Mesenchymal stem cell (in vitro differentiated cells and primary cell): ENCODE measurements around the gene SPTBN1.

Source experiments
- DNase-seq: peaks from one replicate; pipeline ENCODE4 v3.0.0-alpha.2; 2013
- H2AFZ ChIP-seq: one replicate; pipeline ENCODE4 v1.6.1; 2013; ENCODE audit warnings: low read depth, mild to moderate bottlenecking, control low read depth, inconsistent platforms, low read length, moderate library complexity
- H2AK5ac ChIP-seq: 2 replicates; pipeline ENCODE4 v1.6.1; 2013; ENCODE audit warnings: low read length, moderate library complexity, mild to moderate bottlenecking, inconsistent platforms; ENCODE audit not compliant: severe bottlenecking
- H2BK120ac ChIP-seq: one replicate; pipeline ENCODE4 v1.6.1; 2013; ENCODE audit warnings: low read depth, mild to moderate bottlenecking, inconsistent platforms, low read length, moderate library complexity
- H2BK12ac ChIP-seq, 2 experiments: one replicate each; pipeline ENCODE4 v1.6.1; 2013; ENCODE audit warnings: inconsistent platforms in 2 of 2, low read length in 2 of 2, mild to moderate bottlenecking in 2 of 2, moderate library complexity in 2 of 2, control low read depth in 1 of 2
- H2BK15ac ChIP-seq: one replicate; pipeline ENCODE4 v1.6.1; 2013; ENCODE audit warnings: mild to moderate bottlenecking, low read depth, inconsistent platforms; ENCODE audit not compliant: poor library complexity, severe bottlenecking
- H2BK5ac ChIP-seq: 2 replicates; pipeline ENCODE4 v1.6.1; 2013; ENCODE audit warnings: low read depth, mild to moderate bottlenecking, low read length, control low read depth, inconsistent platforms; ENCODE audit not compliant: poor library complexity, severe bottlenecking
- H3K14ac ChIP-seq, 2 experiments: one replicate each; pipeline ENCODE4 v1.6.1; 2013; ENCODE audit warnings: inconsistent platforms in 2 of 2, low read length in 2 of 2, control low read depth in 1 of 2, mild to moderate bottlenecking in 1 of 2, moderate library complexity in 1 of 2
- H3K18ac ChIP-seq, 2 experiments: one replicate each; pipeline ENCODE4 v1.6.1; 2013; ENCODE audit warnings: inconsistent platforms in 2 of 2, low read length in 2 of 2, control low read depth in 1 of 2, low read depth in 1 of 2, mild to moderate bottlenecking in 1 of 2
- H3K23ac ChIP-seq, 2 experiments: one replicate each; pipeline ENCODE4 v1.6.1; 2013; ENCODE audit warnings: inconsistent platforms in 2 of 2, low read length in 2 of 2, mild to moderate bottlenecking in 2 of 2, moderate library complexity in 2 of 2, control low read depth in 1 of 2
- H3K27ac ChIP-seq: 2 replicates; pipeline ENCODE4 v1.5.1; 2013; ENCODE audit warnings: mild to moderate bottlenecking, moderate library complexity, low read length, control low read depth, inconsistent platforms; ENCODE audit not compliant: poor library complexity, severe bottlenecking
- H3K27me3 ChIP-seq, 2 experiments: 2 replicates each; pipeline versions ENCODE4 v1.6.1 to v1.7.0; 2013; ENCODE audit warnings: low read length in 2 of 2, mild to moderate bottlenecking in 2 of 2, moderate library complexity in 2 of 2, control low read depth in 1 of 2, inconsistent platforms in 1 of 2; ENCODE audit not compliant: control insufficient read depth in 1 of 2, insufficient read depth in 1 of 2
- H3K36me3 ChIP-seq, 2 experiments: 2 replicates each; pipeline versions ENCODE4 v1.6.1 to v1.7.0; 2013; ENCODE audit warnings: low read length in 2 of 2, control low read depth in 1 of 2, inconsistent platforms in 1 of 2, low read depth in 1 of 2, mild to moderate bottlenecking in 1 of 2; ENCODE audit not compliant: insufficient read depth in 2 of 2, control insufficient read depth in 1 of 2
- H3K4ac ChIP-seq, 2 experiments: one replicate each; pipeline ENCODE4 v1.6.1; 2013; ENCODE audit warnings: inconsistent platforms in 2 of 2, low read length in 2 of 2, mild to moderate bottlenecking in 2 of 2, moderate library complexity in 2 of 2, control low read depth in 1 of 2, low read depth in 1 of 2
- H3K4me1 ChIP-seq: 2 replicates; pipeline ENCODE4 v1.6.1; 2013; ENCODE audit warnings: low read depth, low read length, control low read depth; ENCODE audit not compliant: control insufficient read depth, insufficient read depth
- H3K4me2 ChIP-seq: 2 replicates; pipeline ENCODE4 v1.6.1; 2013; ENCODE audit warnings: low read length, mild to moderate bottlenecking, inconsistent platforms; ENCODE audit not compliant: poor library complexity, severe bottlenecking
- H3K4me3 ChIP-seq, 2 experiments: 2 replicates each; pipeline versions ENCODE4 v1.5.1 to v1.7.0; 2013; ENCODE audit warnings: low read length in 2 of 2, mild to moderate bottlenecking in 2 of 2, control low read depth in 1 of 2, low read depth in 1 of 2; ENCODE audit not compliant: insufficient read depth in 1 of 2
- H3K79me1 ChIP-seq: replicated peaks from 2 replicates; pipeline ENCODE4 v1.6.1; 2013; ENCODE audit warnings: mild to moderate bottlenecking, control low read depth, low read length, inconsistent platforms; ENCODE audit not compliant: poor library complexity, severe bottlenecking
- H3K9ac ChIP-seq: 2 replicates; pipeline ENCODE4 v1.7.0; 2013; ENCODE audit warnings: mild to moderate bottlenecking, low read length, moderate library complexity
- H3K9me3 ChIP-seq: 2 replicates; pipeline ENCODE4 v1.7.0; 2013; ENCODE audit warnings: mild to moderate bottlenecking, low read length; ENCODE audit not compliant: control insufficient read depth
- H4K8ac ChIP-seq: one replicate; pipeline ENCODE4 v1.6.1; 2013; ENCODE audit warnings: inconsistent platforms, mild to moderate bottlenecking, low read length, moderate library complexity
- H4K91ac ChIP-seq: one replicate; pipeline ENCODE4 v1.6.1; 2013; ENCODE audit warnings: mild to moderate bottlenecking, low read length, inconsistent platforms
- WGBS: methylation state at CpG from one replicate; pipeline ENCODE4 v1.1.7; 2013; ENCODE audit warnings: mixed read lengths; 5-methylcytosine and 5-hydroxymethylcytosine counted together

The SPTBN1 gene

GRCh38 chr2:54602736-54603322, 146.7 kb downstream of the SPTBN1 start:
- peaks cover 36% of the 10 kb centered on the region for H3K4me1 ChIP-seq
- peak overlapping the region; percentile 98 for H3K27ac ChIP-seq
- H2BK120ac ChIP-seq, result no peak overlapping the region
- H2AFZ ChIP-seq, result no peak overlapping the region
- no peak overlapping the region for H2BK15ac ChIP-seq
- H3K36me3 ChIP-seq, result peaks cover 18 to 22% of the 10 kb centered on the region in 2 experiments
- H3K4me3 ChIP-seq, result no peak overlapping the region
- 86% methylated on average over 2 of the region's 5 CpGs for WGBS
- no peak overlapping the region for H3K14ac ChIP-seq
- H2BK12ac ChIP-seq, result no peak overlapping the region
- peak overlapping the region; percentile 51 for H2BK5ac ChIP-seq
- H3K9me3 ChIP-seq, result no peaks in the 10 kb centered on the region
- H4K8ac ChIP-seq, result no peak overlapping the region
- no peak overlapping the region for H3K4ac ChIP-seq
- no peak overlapping the region for H3K4me2 ChIP-seq
- H3K9ac ChIP-seq, result no peak overlapping the region
- no peak overlapping the region for H4K91ac ChIP-seq
- peak overlapping the region; percentile 33 to 37 for H3K18ac ChIP-seq
- H2AK5ac ChIP-seq, result peak overlapping the region; percentile 97
- no peak overlapping the region for H3K23ac ChIP-seq
- peak; percentile 52 for DNase-seq
- H3K79me1 ChIP-seq, result no peaks in the 10 kb centered on the region
- no peaks in the 10 kb centered on the region for H3K27me3 ChIP-seq

GRCh38 chr2:54603357-54603756, 147.2 kb downstream of the SPTBN1 start:
- H3K79me1 ChIP-seq, result no peaks in the 10 kb centered on the region
- WGBS, result 90% methylated on average over 3 of the region's 3 CpGs
- H3K9me3 ChIP-seq, result no peaks in the 10 kb centered on the region
- H3K4ac ChIP-seq, result no peak overlapping the region
- H3K14ac ChIP-seq, result no peak overlapping the region
- no peak overlapping the region for H3K9ac ChIP-seq
- no peaks in the 10 kb centered on the region for H3K27me3 ChIP-seq
- H2AK5ac ChIP-seq, result peak overlapping the region; percentile 97
- H3K36me3 ChIP-seq, result peaks cover 19% of the 10 kb centered on the region in 2 experiments
- H2BK5ac ChIP-seq, result no peak overlapping the region
- H2BK120ac ChIP-seq, result no peak overlapping the region
- DNase-seq, result no peak
- H3K4me1 ChIP-seq, result peaks cover 39% of the 10 kb centered on the region
- H2BK12ac ChIP-seq, result no peak overlapping the region
- H3K23ac ChIP-seq, result no peak overlapping the region
- no peak overlapping the region for H3K4me3 ChIP-seq
- H2BK15ac ChIP-seq, result no peak overlapping the region
- H3K27ac ChIP-seq, result peak overlapping the region; percentile 98
- H4K8ac ChIP-seq, result no peak overlapping the region
- H2AFZ ChIP-seq, result no peak overlapping the region
- no peak overlapping the region for H4K91ac ChIP-seq
- no peak overlapping the region for H3K4me2 ChIP-seq
- peak overlapping the region; percentile 4 to 52 for H3K18ac ChIP-seq

GRCh38 chr2:54603796-54604195, 147.7 kb downstream of the SPTBN1 start:
- H4K8ac ChIP-seq, result no peak overlapping the region
- H3K9ac ChIP-seq, result no peak overlapping the region
- peaks cover 40% of the 10 kb centered on the region for H3K4me1 ChIP-seq
- H2BK5ac ChIP-seq, result peak overlapping the region; percentile 79
- no peaks in the 10 kb centered on the region for H3K79me1 ChIP-seq
- no CpG with 5 or more reads among the region's 1 CpG for WGBS
- no peak overlapping the region for H3K4ac ChIP-seq
- no peak overlapping the region for H2BK15ac ChIP-seq
- H3K4me3 ChIP-seq, result no peak overlapping the region
- no peaks in the 10 kb centered on the region for H3K9me3 ChIP-seq
- H2BK120ac ChIP-seq, result no peak overlapping the region
- H3K36me3 ChIP-seq, result peaks cover 15 to 17% of the 10 kb centered on the region in 2 experiments
- no peak overlapping the region for H3K14ac ChIP-seq
- H3K27me3 ChIP-seq, result no peaks in the 10 kb centered on the region
- peak overlapping the region; percentile 86 for H2AK5ac ChIP-seq
- no peak overlapping the region for H3K23ac ChIP-seq
- H3K27ac ChIP-seq, result peak overlapping the region; percentile 98
- H2AFZ ChIP-seq, result no peak overlapping the region
- peak overlapping the region; percentile 37 to 46 for H3K18ac ChIP-seq
- H3K4me2 ChIP-seq, result no peak overlapping the region
- no peak for DNase-seq
- H2BK12ac ChIP-seq, result peak overlapping the region in 1 of 2 experiments; percentile 25
- no peak overlapping the region for H4K91ac ChIP-seq

GRCh38 chr2:54604871-54605270, 148.7 kb downstream of the SPTBN1 start:
- no peak overlapping the region for H4K8ac ChIP-seq
- no peak overlapping the region for H3K4me3 ChIP-seq
- H2BK12ac ChIP-seq, result no peak overlapping the region
- H3K18ac ChIP-seq, result peak overlapping the region in 1 of 2 experiments; percentile 88
- H2BK15ac ChIP-seq, result no peak overlapping the region
- H3K9me3 ChIP-seq, result no peaks in the 10 kb centered on the region
- no peak overlapping the region for H3K14ac ChIP-seq
- peak overlapping the region; percentile 59 for H2BK5ac ChIP-seq
- 63% methylated on average over 9 of the region's 10 CpGs for WGBS
- no peak overlapping the region for H4K91ac ChIP-seq
- peak overlapping the region; percentile 92 for H2AK5ac ChIP-seq
- H3K23ac ChIP-seq, result no peak overlapping the region
- H2AFZ ChIP-seq, result no peak overlapping the region
- no peak overlapping the region for H3K4me2 ChIP-seq
- H3K36me3 ChIP-seq, result peaks cover 6% of the 10 kb centered on the region in 2 experiments
- H3K4ac ChIP-seq, result peak overlapping the region in 1 of 2 experiments; percentile 2
- H3K4me1 ChIP-seq, result peaks cover 34% of the 10 kb centered on the region
- H3K27me3 ChIP-seq, result no peaks in the 10 kb centered on the region
- no peak for DNase-seq
- H3K79me1 ChIP-seq, result no peaks in the 10 kb centered on the region
- H2BK120ac ChIP-seq, result no peak overlapping the region
- H3K9ac ChIP-seq, result no peak overlapping the region
- H3K27ac ChIP-seq, result peak overlapping the region; percentile 98
